A673 (cell line): ENCODE data around the gene SSC5D. TPM values are rescaled to one million over a fixed set of nuclear protein-coding genes. Genes with fewer than 3 reads are reported as not detected.

Experiments used
- BruUV-seq: library from RNA; stranded (reverse); fragments of 400-500 nt; replicated peaks from 2 replicates; lab custom pipeline; 2021; lab: Mats Ljungman, UMichigan
- CTCF ChIA-PET: fragments of 300-600 bp; sonication (Branson Sonifier 250); formaldehyde crosslinking; loops from one replicate; lab custom pipeline; 2022; ENCODE audit warnings: antibody characterized with exemption; lab: Charles Lee
- POLR2A ChIA-PET: fragments of 300-600 bp; sonication (Branson Sonifier 250); formaldehyde crosslinking; loops from one replicate; lab custom pipeline; 2022; ENCODE audit warnings: antibody characterized with exemption; ENCODE audit not compliant: low non-redundant PET; lab: Charles Lee
- DNase-seq: peaks from one replicate; pipeline ENCODE4 v3.0.0-alpha.2; 2015; ENCODE audit warnings: low spot score
- H3K27ac ChIP-seq: fragments of 200-600 bp; sonication (generic); 2 replicates; pipeline ENCODE4 v1.5.1; 2016; ENCODE audit warnings: mixed run types, low read depth, mild to moderate bottlenecking, mixed read lengths, antibody characterized with exemption, low read length; ENCODE audit not compliant: poor library complexity, severe bottlenecking
- H3K27me3 ChIP-seq: fragments of 200-600 bp; sonication (generic); replicated peaks from 2 replicates; pipeline ENCODE4 v1.6.1; 2017; ENCODE audit warnings: mixed run types, low read depth, mild to moderate bottlenecking, mixed read lengths, antibody characterized with exemption, low read length; ENCODE audit not compliant: insufficient read depth, poor library complexity
- H3K36me3 ChIP-seq: fragments of 200-600 bp; sonication (generic); 2 replicates; pipeline ENCODE4 v1.6.1; 2016; ENCODE audit warnings: mixed run types, mild to moderate bottlenecking, mixed read lengths, antibody characterized with exemption, low read length; ENCODE audit not compliant: insufficient read depth, poor library complexity, severe bottlenecking
- H3K4me1 ChIP-seq: fragments of 200-600 bp; sonication (generic); 2 replicates; pipeline ENCODE4 v1.6.1; 2017; ENCODE audit warnings: mixed run types, mild to moderate bottlenecking, mixed read lengths, antibody characterized with exemption, low read length; ENCODE audit not compliant: insufficient read depth, poor library complexity, severe bottlenecking
- H3K4me3 ChIP-seq: fragments of 200-600 bp; sonication (generic); 2 replicates; pipeline ENCODE4 v1.5.1; 2016; ENCODE audit warnings: low read depth, mixed run types, mild to moderate bottlenecking, mixed read lengths, low read length; ENCODE audit not compliant: poor library complexity, severe bottlenecking
- H3K9me3 ChIP-seq: fragments of 200-600 bp; sonication (generic); 2 replicates; pipeline ENCODE4 v1.6.1; 2016; ENCODE audit warnings: mixed run types, low read depth, mild to moderate bottlenecking, mixed read lengths, antibody characterized with exemption, low read length; ENCODE audit not compliant: poor library complexity, severe bottlenecking
- EZH2 ChIP-seq: fragments of 200-600 bp; sonication (generic); IDR thresholded peaks from 2 replicates; pipeline ENCODE4 v1.6.1; 2017; ENCODE audit warnings: borderline replicate concordance, low read depth, mild to moderate bottlenecking, mixed read lengths, antibody characterized with exemption, low read length; ENCODE audit not compliant: poor library complexity, severe bottlenecking
- intact Hi-C: fragments of 100-400 bp; cut with micrococcal nuclease; formaldehyde crosslinking; loops from one replicate; pipeline ENCODE4 v1.10.0; 2022; ENCODE audit not compliant: unreplicated experiment
- total RNA-seq: library from RNA; stranded (reverse); gene quantifications from 2 replicates; pipeline ENCODE4 v1.2.3, GENCODE V29; 2021
- TF ChIP-seq, protein P1 (sequence below): fragments of 300-800, 200-600 bp; sonication (generic); conservative IDR thresholded peaks from 2 replicates; pipeline ENCODE4 v1.5.1; 2017; ENCODE audit warnings: low read depth, mild to moderate bottlenecking, antibody characterized with exemption, low read length, moderate library complexity, mixed read lengths

Gene SSC5D
- total RNA-seq, 1 experiment from 2014 or later: 1.4 TPM

DNA sequence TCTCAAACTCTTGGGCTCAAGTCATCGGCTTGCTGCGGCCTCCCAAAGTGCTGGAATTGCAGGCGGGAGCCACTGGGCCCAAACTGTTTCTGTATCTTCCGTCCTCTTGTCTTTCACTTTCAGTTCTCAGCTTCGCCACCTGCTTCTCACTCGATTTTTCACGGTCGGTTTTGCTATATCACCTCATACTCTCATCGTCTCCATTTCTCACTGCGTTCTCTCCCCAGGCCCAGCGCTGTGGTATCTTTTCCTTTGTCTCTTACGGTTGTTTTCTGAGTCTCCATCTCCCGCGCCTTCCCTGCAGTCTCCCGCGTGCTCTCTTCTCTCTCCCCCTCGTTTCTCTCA is 14.9 kb downstream of the SSC5D start:
- POLR2A ChIA-PET: interaction anchor here (0.6 kb wide), 1 partner anchor 152 kb away, joined by 6 read pairs; no protein-coding TSS in a partner anchor
- intact Hi-C loops: loop anchor here (5.0 kb wide), 1 partner anchor 36 kb away; no protein-coding TSS in a partner anchor

DNA sequence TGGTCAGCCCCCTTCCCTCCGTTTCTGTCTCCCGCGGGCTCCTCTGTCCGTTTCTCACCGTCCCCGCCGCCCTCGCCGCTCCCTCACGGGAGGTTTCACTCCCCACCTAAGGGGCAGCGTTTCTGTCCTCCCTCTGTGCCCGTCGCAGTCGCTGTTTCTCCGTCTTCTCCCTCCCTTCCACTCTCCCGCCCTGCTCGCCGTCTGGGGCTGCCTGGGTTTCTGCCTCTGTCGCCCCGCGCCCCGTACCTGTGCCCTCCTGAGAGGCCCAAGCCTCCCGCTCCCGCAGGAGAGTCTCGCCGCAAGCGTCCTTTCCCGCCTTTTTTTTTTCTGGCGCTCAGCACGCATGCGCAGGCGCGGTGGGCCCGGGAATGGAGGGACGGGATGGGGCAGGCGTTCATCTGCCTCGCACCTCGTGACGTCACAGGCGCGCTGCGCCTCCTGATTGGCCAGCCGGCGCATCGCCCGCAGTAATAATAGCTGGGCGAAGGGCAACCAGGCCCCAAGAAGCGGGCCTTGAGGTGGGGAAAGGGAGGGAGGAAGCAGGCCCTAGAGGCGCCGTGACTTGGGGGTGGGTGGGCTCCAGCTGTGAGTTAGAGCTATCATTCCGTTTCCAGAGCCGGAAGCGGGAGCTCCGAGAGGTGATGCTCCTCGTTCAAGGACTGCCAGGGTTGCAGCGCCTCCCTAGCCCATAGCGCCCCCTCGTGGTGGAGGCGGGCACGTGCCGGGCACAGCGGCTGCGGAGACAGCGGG is 15.4 kb downstream of the SSC5D start:
- H3K27me3 ChIP-seq: no peaks in the 10 kb centered on the region
- ChIA-PET POLR2A (interaction anchor here (0.6 kb wide), 3 partner anchors 35 to 153 kb away, joined by 6 to 13 read pairs (median 6); no protein-coding TSS in a partner anchor), CTCF (interaction anchor here (0.6 to 1.5 kb wide), 17 partner anchors 9 to 811 kb away, joined by 3 to 9 read pairs (median 4); partner anchors contain the start of genes ISOC2, NAT14, ZNF628 and ZSCAN5A)
- no TSS peak for BruUV-seq
- TF ChIP-seq, protein P1, sequence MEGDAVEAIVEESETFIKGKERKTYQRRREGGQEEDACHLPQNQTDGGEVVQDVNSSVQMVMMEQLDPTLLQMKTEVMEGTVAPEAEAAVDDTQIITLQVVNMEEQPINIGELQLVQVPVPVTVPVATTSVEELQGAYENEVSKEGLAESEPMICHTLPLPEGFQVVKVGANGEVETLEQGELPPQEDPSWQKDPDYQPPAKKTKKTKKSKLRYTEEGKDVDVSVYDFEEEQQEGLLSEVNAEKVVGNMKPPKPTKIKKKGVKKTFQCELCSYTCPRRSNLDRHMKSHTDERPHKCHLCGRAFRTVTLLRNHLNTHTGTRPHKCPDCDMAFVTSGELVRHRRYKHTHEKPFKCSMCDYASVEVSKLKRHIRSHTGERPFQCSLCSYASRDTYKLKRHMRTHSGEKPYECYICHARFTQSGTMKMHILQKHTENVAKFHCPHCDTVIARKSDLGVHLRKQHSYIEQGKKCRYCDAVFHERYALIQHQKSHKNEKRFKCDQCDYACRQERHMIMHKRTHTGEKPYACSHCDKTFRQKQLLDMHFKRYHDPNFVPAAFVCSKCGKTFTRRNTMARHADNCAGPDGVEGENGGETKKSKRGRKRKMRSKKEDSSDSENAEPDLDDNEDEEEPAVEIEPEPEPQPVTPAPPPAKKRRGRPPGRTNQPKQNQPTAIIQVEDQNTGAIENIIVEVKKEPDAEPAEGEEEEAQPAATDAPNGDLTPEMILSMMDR: peak; percentile 97
- TF ChIP-seq EZH2: no peak
- no peak overlapping the region for H3K4me3 ChIP-seq
- no peaks in the 10 kb centered on the region for H3K36me3 ChIP-seq
- no peaks in the 10 kb centered on the region for H3K9me3 ChIP-seq
- intact Hi-C loops: loop anchor here (5.0 kb wide), 1 partner anchor 36 kb away; no protein-coding TSS in a partner anchor
- H3K27ac ChIP-seq: no peak overlapping the region
- peak; percentile 90 for DNase-seq
- H3K4me1 ChIP-seq: no peaks in the 10 kb centered on the region

More for the DNA sequence above, 14.9 kb downstream of the SSC5D start:
- Histone ChIP-seq H3K36me3 (no peaks in the 10 kb centered on the region), H3K27ac (no peak overlapping the region), H3K9me3 (no peaks in the 10 kb centered on the region), H3K27me3 (no peaks in the 10 kb centered on the region), H3K4me1 (no peaks in the 10 kb centered on the region), H3K4me3 (no peak overlapping the region)
- BruUV-seq: no TSS peak
- TF ChIP-seq, protein P1: no peak
- no peak for TF ChIP-seq EZH2
- CTCF ChIA-PET: interaction anchor here (0.6 to 1.4 kb wide), 4 partner anchors 16 to 423 kb away, joined by 4 to 6 read pairs (median 4); partner anchors contain the start of gene NAT14
- no peak for DNase-seq

DNA sequence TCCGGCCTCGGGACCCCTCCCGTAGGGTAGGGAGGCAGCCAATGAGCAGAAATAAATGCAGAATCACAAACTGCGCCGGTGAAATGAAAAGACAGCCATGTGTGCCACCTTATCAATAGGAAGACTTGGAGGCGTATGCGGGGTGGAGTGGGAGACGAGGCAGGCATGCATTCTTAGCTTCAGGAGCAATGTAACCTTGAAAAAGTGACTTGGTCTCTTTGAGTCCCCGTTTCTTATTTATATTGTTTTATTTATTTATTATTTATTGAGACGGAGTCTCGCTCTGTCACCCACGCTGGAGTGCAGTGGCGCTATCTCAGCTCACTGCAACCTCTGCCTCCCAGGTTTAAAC is 16.0 kb downstream of the SSC5D start:
- POLR2A ChIA-PET: interaction anchor here (0.6 kb wide), 2 partner anchors 35 to 90 kb away, joined by 6 to 13 read pairs; no protein-coding TSS in a partner anchor
- H3K4me3 ChIP-seq: no peak overlapping the region
- H3K27ac ChIP-seq: no peak overlapping the region
- DNase-seq: no peak
- H3K4me1 ChIP-seq: no peaks in the 10 kb centered on the region
- no peaks in the 10 kb centered on the region for H3K9me3 ChIP-seq
- CTCF ChIA-PET: interaction anchor here (0.7 to 1.5 kb wide), 11 partner anchors 9 to 623 kb away, joined by 3 to 9 read pairs (median 4); partner anchors contain the start of genes ISOC2, NAT14 and ZNF628
- intact Hi-C loops: loop anchor here (5.0 kb wide), 1 partner anchor 37 kb away; no protein-coding TSS in a partner anchor
- no peak for TF ChIP-seq EZH2
- TF ChIP-seq, protein P1: no peak; the same call in 1 of the 2 replicates
- no peaks in the 10 kb centered on the region for H3K36me3 ChIP-seq
- no peaks in the 10 kb centered on the region for H3K27me3 ChIP-seq
- BruUV-seq: no TSS peak
